Sigmoid colon (tissue), 4 donors: Measurements from ENCODE around the gene RBFOX2.
"Not testable (repeated sequence)": the region's sequence is repeated elsewhere in the genome, so short reads cannot be mapped to it uniquely, and the experiment has no call there.

ENCODE experiments used
- EP300 ChIP-seq, 4 donors: sonication (generic); formaldehyde crosslinking; IDR thresholded peaks; one replicate each; pipeline ENCODE4 v1.6.1; 2017; ENCODE audit warnings: antibody characterized with exemption in 4 of 4
- POLR2A ChIP-seq, 2 donors: fragments of 450-650 bp; IDR thresholded peaks; one replicate each; pipeline ENCODE4 v1.6.1; 2016; ENCODE audit warnings: antibody characterized with exemption in 2 of 2, mild to moderate bottlenecking in 2 of 2, moderate library complexity in 2 of 2
- POLR2AphosphoS5 ChIP-seq, 4 donors: sonication (generic); formaldehyde crosslinking; IDR thresholded peaks; one replicate each; pipeline ENCODE4 v1.6.1; 2017; ENCODE audit warnings: antibody characterized with exemption in 4 of 4
- TF ChIP-seq, protein P1 (sequence below), 4 experiments: fragments of 450-650 bp in 3 of 4; fragments of 200-600 bp in 1 of 4; IDR thresholded peaks; one replicate each; pipeline ENCODE4 v1.5.1; 2016 to 2019; ENCODE audit warnings: antibody characterized with exemption in 4 of 4, mild to moderate bottlenecking in 3 of 4, moderate library complexity in 2 of 4

DNA sequence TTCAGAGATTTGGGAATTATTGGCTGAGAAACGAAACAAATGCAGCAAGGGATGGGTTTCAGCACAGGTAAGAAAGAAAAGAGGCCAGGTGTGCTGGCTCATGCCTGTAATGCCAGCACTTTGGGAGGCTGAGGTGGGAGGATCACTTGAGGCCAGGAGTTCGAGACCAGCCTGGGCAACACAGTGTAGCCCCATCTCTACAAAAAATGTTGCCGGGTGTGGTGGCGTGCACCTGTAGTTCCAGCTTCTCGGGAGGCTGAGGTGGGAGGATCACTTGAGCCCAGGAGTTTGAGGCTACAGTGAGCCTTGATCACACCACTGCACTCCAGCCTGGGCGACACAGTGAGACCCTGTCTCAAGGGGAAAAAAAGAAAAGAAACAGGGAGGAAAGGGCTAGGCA is 290.7 kb downstream of the RBFOX2 start:
- not testable (repeated sequence) for TF ChIP-seq POLR2AphosphoS5, POLR2A, EP300 (IDR thresholded peaks at IDR 0.05)
- TF ChIP-seq, protein P1, sequence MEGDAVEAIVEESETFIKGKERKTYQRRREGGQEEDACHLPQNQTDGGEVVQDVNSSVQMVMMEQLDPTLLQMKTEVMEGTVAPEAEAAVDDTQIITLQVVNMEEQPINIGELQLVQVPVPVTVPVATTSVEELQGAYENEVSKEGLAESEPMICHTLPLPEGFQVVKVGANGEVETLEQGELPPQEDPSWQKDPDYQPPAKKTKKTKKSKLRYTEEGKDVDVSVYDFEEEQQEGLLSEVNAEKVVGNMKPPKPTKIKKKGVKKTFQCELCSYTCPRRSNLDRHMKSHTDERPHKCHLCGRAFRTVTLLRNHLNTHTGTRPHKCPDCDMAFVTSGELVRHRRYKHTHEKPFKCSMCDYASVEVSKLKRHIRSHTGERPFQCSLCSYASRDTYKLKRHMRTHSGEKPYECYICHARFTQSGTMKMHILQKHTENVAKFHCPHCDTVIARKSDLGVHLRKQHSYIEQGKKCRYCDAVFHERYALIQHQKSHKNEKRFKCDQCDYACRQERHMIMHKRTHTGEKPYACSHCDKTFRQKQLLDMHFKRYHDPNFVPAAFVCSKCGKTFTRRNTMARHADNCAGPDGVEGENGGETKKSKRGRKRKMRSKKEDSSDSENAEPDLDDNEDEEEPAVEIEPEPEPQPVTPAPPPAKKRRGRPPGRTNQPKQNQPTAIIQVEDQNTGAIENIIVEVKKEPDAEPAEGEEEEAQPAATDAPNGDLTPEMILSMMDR (IDR thresholded peaks at IDR 0.05), result not testable (repeated sequence)
